GM18498 (cell line): ENCODE results near the gene SLC16A1.
"Not testable (repeated sequence)": the region's sequence is repeated elsewhere in the genome, so short reads cannot be mapped to it uniquely, and the experiment has no call there.

Experiments used
- ATAC-seq: cut with Tn5 transposase; IDR thresholded peaks from one replicate; pipeline ENCODE4 v1.9.1; 2021; ENCODE audit warnings: mild to moderate bottlenecking, moderate library complexity; ENCODE audit not compliant: unreplicated experiment

SLC16A1 gene

DNA sequence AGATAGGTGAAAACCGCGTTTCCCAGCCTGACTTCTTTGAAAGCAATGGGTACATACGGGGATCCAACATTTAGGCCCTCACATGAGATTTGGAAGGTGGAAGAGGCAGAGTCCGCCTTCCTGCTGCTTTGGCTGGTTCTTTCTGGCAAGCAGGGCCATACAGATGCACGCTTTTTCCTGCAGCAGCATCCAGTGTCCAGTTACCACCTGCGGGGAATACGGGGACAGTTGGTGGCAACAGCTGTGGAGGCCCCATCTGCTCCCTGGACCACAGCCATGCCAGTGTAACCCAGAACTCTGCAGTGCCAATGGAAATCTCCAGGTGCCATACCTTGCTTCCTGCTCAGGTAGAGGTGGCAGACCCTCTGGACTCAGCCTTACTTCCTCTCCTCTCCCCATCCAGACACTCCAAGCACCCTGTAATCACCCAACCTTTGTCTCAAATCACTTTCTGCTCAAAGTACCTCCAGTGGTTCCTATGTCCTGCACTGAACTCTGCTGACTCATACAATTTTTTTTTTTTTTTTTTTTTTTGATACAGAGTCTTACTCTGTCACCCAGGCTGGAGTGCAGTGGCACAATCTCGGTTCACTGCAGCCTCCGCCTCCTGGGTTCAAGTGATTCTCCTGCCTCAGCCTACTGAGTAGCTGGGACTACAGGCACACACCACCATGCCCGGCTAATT lies 68.3 kb downstream of the SLC16A1 start:
- ATAC-seq = no peak

GRCh38 chr1:112884996-112885395 lies 71.0 kb downstream of the SLC16A1 start:
- not testable (repeated sequence) for ATAC-seq

DNA sequence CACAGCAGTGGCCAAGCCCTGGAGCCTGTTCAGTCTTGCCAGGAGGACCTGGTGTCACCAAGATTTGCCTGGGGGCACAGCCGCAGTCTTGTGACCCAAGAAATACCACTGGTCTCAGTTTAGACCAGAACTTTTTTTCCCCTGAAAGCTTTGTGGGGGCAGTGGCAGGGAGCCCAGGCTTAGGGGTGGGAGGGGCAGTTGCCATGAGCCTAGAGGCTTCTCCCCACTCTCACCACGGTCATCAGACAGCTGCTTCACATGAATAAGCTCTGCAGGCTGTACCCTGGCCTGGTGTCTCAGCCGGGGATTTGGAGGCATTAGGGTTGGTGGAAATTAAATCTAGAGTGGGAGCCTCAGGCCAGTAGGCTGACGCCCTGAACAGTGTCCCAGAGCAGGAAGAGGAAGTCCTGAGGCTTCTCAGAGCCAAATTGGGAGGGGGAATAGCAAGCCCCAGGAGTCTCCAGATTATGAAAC lies 73.7 kb downstream of the SLC16A1 start:
- ATAC-seq = no peak

GRCh38 chr1:112881742-112882127 lies 74.3 kb downstream of the SLC16A1 start:
- no peak for ATAC-seq

- ATAC-seq = no peak
Measured at GRCh38 chr1:112879834-112880233, 76.2 kb downstream of the SLC16A1 start.

DNA sequence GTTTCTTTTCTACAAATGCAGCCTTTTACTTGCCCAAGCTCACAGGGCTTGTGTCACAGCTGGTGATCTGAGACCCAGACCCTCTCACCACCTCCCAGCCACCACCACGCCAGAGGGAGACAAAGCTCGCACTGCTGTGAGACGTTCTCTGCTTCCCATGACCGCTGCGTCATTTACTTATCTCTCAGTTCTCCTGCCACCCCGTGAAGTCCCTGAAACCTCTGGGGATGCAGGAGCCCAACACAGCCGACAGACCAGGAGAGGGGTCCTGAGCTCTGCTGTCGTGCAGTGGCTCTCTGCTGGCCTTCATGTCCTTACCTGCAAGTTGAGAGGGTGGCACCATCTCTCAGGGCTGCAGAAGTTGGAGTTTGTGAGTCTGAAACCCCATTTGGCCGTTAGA lies 77.7 kb downstream of the SLC16A1 start:
- ATAC-seq = no peak

GRCh38 chr1:112877750-112878149 lies 78.2 kb downstream of the SLC16A1 start:
- ATAC-seq = no peak

- no peak for ATAC-seq
Measured at GRCh38 chr1:112876315-112876714, 79.7 kb downstream of the SLC16A1 start.

- no peak for ATAC-seq
Measured at GRCh38 chr1:112872551-112872962, 83.4 kb downstream of the SLC16A1 start.

GRCh38 chr1:112870887-112871646 lies 84.9 kb downstream of the SLC16A1 start:
- no peak for ATAC-seq

GRCh38 chr1:112869895-112870294 lies 86.1 kb downstream of the SLC16A1 start:
- ATAC-seq = no peak

GRCh38 chr1:112868191-112868590 lies 87.8 kb downstream of the SLC16A1 start:
- no peak for ATAC-seq

GRCh38 chr1:112866981-112867380 lies 89.0 kb downstream of the SLC16A1 start:
- ATAC-seq = no peak

GRCh38 chr1:112866151-112866550 lies 89.8 kb downstream of the SLC16A1 start:
- ATAC-seq = no peak

DNA sequence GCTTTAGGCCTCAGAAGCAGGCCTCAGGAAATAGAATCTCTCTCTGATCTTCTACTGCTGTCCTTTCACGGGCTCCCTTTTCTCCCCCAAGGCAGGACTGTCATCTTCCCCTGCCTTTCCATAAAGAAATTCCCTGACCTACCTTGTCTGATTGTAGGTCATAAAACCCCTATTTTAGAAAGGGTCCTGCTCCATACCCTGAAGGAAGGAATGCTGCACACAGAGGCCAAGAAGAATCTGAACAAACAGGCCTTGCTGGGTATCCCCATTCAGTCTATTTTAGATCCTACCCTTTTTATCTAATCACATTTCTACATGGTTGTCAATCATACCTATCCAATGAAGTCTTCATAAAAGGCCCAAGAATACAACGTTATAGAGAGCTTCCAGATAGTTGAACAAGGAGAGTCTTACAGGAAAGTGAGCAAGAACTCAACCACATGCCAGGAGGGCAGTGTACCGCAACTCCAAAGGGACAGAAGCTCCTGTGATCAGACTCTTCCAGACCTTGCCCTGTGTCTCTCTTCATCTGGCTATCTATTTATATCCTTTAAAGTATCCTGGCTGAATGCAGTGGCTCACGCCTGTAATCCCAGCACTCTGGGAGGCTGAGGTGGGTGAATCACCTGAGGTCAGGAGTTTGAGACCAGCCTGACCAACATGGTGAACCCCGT lies 93.1 kb downstream of the SLC16A1 start:
- ATAC-seq = no peak
